ENCODE data around the gene ENPP3.

DNA sequence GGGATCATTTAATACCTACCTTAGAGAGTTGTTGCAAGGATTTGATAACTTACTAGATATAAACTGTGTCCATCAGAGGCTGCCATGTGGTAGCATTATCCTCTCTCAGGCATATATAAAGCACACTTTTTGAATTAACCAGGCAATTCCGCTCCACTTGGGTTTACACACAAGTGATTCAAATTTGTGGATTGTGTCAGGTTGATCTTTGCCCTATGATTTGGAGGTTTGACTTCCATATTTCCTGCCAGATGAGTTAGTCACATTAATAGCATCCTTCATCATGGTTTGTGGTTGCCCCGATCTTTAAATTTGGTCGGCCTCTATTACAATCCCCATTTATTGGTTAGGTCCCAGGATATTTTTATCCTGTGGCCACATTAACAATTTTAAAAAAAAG lies 118.5 kb downstream of the ENPP3 start:
- TF ChIP-seq, protein P1, sequence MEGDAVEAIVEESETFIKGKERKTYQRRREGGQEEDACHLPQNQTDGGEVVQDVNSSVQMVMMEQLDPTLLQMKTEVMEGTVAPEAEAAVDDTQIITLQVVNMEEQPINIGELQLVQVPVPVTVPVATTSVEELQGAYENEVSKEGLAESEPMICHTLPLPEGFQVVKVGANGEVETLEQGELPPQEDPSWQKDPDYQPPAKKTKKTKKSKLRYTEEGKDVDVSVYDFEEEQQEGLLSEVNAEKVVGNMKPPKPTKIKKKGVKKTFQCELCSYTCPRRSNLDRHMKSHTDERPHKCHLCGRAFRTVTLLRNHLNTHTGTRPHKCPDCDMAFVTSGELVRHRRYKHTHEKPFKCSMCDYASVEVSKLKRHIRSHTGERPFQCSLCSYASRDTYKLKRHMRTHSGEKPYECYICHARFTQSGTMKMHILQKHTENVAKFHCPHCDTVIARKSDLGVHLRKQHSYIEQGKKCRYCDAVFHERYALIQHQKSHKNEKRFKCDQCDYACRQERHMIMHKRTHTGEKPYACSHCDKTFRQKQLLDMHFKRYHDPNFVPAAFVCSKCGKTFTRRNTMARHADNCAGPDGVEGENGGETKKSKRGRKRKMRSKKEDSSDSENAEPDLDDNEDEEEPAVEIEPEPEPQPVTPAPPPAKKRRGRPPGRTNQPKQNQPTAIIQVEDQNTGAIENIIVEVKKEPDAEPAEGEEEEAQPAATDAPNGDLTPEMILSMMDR (IDR thresholded peaks at IDR 0.05), result no peak
- TF ChIP-seq EP300 (IDR thresholded peaks at IDR 0.05), result no peak

Data from stomach (tissue), 4 donors.